Measurements from ENCODE around the gene E2F4.
A peak's percentile ranks its signal among the peaks of the same experiment; 100 is the strongest.

E2F4 gene

DNA sequence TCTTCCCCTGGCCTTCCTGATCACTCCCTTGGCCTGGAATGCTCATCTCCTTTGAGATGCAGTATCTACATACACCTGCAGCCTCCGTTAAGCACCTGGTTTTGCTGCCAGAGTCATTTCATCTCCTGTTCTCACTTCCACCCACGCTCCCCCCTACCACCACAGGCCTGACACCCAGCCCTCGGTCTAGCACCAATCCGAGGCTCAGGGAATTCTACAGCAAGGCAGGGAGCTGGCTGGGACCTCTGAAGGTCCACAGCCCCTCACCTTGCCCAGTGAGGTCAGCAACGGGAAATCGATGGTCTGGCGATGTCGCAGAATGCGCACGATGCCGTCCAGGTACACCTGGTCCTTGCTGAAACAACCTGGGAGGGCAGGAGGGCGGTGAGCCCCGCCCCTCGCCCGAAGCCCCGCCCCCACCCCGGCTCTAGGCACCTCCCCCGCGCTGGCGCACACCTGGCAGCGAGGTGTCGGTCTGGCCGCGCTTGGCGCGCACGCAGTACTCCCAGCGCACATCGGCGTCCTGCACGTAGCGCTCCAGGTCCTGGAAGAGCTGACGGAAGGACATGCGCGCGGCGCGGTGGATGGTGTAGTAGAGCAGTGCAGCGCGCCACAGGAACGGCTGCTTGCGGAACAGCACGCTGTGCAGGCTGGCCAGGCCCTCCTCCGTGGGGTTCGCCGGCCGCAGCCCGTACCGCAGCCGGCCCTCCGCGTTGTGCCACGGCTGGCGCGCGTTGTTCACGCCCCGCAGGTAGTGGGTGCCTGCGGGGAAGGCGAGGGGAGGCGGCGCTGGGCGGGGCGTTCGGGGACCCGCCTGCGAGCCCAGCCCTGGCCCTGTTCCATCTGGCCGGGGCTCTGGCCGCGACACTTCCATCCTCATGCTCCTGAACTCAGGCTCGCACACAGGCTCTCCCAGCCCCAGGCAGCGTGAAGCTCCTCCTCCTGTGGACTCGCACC lies 13.9 kb upstream of the E2F4 start:
- no peak for DNase-seq

GRCh38 chr16:67179421-67180080 lies 12.4 kb upstream of the E2F4 start:
- no peak for DNase-seq

DNA sequence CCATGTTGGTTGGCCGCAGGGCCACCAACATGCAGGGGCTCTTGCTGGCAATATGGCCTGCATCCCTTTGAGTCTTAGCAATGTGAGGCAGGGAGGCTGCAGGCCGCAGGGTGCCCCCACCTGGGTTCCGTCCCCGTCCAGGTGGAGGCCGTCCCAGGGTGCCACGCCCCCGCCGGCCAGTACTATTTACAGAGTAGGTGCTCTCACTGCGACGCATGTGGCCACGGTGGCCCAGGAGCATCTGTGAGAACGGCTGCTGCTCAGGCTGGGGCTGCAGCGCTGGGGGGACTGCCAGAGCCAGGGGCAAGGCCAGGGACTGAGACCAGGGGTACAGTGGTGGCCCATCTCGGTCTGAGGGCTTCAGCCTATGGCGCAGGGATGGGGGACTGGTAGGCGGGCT lies 11.8 kb upstream of the E2F4 start:
- no peak for DNase-seq

DNA sequence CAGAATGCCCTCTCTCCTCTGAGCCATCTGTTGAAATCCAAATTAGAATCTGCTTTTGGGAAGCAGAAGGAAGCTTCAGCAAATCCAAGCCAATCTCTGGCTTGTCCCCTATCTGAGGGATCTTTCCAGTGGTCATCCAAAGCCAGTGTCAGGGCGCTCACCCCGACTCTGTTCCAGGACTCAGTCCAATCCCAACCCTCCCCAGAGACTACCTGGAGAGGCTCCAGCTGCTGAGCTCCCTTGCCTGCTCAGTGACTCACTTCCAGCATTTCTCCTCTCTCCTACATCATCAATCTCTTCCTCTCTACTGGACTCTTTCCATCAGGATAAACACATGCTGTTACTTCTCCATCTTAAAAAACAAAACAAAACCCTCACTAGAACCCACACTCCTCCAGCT lies 10.6 kb upstream of the E2F4 start:
- no peak for DNase-seq

- DNase-seq, result no peak
These were observed 9.7 kb upstream of the E2F4 start for GRCh38 chr16:67182288-67182687.

- DNase-seq, result no peak
These were observed 8.7 kb upstream of the E2F4 start for GRCh38 chr16:67183284-67183626.

DNA sequence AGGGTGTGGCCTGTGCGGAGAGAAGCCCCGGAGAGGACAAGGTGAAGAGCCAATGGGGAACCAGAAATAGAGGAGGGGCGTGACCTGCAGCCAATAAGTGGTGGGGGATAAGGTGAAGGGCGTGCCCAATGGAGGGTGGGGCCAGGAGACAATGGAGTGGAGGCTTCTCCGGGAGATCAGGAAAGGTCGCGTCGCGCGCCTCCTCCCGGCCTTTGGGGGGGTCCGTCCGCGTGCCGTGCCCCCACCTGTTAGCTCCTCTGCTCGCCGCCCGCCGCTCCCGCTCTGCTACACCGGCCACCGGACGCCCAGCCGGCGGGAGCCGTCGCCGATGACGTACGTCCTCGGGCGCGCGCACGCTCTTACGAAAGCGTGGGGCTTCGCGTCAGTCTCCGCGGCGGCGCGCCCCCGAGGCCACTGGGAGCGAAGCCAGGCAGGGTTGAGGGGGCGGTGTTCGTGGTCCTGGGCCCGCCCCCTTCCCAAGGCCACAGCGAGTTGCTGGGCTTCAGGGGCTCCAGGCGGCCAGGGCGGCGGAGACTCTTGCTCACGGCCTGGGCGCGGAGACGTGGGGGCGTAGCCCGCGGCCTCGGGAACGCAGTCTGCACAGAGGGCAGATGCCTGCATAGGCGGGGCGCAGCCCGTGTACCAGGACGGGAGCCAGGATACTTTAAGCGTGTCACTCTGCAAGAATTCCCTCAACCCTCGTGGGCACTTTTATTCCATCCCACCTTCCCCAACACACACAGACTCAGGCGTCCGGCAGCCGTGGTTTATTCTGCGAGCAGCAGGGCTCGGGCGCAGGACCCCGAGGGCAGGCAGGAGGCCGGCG lies 8.1 kb upstream of the E2F4 start, which contains the start of gene MATCAP1:
Gene MATCAP1, minus strand, starts transcription at position 337 of the 826 bp plus-strand sequence. CDS start 3,353 bp downstream, outside the sequence.
- DNase-seq, result peak; percentile 87

DNA sequence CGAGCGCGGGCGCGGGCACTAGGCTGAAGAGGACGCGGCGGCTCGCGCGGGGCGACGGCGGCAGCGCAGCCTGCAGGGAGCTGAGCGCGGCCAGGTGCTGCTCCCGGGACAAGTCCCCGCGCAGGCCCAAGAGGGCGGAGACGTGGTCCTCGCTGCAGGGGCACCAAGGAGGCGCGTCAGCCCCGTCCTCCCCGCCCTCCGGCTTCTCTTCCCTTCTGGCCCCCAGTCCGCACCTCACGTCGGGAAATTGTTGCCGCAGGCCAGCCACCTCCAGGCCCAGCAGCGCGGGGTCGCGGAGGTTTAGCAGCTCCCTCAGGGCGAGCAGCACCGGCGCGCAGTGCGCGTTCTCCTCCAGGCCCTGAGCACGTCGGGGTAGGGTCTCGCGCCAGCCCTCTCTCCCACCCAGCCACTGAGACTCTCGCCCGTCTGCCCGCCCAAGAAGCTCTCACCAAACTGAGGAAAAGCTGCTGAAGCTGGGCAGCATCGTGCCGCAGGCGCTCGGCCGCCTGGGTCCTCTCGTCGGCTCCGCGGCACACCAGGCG lies 7.4 kb upstream of the E2F4 start:
- DNase-seq, result no peak

GRCh38 chr16:67184995-67185650 lies 6.8 kb upstream of the E2F4 start:
- DNase-seq, result peak; percentile 83

GRCh38 chr16:67185651-67186134 lies 6.3 kb upstream of the E2F4 start:
- no peak for DNase-seq

DNA sequence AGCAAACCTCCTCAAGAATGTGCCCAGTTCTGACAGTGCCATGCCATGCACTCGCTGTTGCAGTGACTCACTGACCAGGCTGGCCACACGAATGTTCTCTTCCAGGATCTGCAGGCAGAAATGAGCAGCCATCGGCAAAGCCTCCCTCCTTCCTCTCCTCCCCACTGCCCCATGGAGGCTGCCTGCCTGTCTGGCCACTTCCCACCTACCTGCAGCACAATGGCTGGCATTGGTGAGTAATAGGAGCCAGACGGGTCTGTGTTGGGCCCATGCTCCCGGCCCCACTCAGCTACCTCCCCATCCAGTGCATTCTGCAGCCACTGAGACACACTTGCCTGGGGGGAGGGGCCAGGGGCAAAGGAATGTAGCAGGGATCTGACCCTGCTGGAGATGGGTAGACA lies 5.4 kb upstream of the E2F4 start:
- DNase-seq, result no peak

GRCh38 chr16:67187175-67187890 lies 4.6 kb upstream of the E2F4 start:
- DNase-seq, result no peak

DNA sequence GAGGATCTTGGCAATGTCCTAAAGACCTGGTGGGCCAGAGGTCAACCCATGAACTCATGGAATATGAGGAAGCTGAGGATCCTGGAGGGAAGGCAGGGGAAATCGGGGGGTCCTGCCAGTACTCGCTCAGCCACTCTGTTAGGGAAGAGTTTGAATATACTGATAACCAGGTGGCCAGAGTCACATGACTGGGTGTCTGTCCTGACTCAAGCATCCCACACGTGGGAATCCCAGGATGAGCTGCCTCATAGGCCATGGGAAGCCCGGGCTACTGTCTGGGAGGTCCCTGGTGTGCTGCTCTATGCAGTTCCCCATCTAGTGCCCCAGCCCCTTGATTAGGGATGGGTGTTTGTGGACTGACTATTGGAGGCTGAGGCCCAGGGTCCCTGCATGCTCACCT lies 3.6 kb upstream of the E2F4 start:
- DNase-seq, result no peak

DNA sequence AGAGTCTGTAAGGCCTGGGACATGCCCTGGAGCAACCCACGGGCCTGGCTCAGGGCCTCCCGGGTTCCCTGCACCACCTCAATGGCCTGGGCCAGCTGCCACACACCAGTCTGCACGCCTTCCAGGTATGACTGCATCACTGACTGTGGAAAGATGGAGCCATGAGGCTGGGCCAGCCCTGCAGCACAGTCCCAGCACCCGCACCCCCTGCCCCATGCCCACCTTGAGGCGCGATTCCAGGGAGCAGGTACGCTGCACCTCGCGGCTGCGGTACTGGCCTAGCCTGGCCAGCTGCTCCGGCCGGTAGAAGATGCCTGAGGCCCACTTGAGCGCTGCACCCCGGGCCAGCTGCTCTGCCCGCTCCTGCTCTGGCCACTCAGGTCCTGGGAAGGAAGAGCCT lies 3.2 kb upstream of the E2F4 start:
- DNase-seq, result no peak

GRCh38 chr16:67190041-67190440 lies 1.9 kb upstream of the E2F4 start, which contains the start of gene EXOC3L1:
Gene EXOC3L1, minus strand, starts transcription at chr16:67190136. Its CDS starts 460 bp downstream, at chr16:67189676.
- DNase-seq, result no peak

DNA sequence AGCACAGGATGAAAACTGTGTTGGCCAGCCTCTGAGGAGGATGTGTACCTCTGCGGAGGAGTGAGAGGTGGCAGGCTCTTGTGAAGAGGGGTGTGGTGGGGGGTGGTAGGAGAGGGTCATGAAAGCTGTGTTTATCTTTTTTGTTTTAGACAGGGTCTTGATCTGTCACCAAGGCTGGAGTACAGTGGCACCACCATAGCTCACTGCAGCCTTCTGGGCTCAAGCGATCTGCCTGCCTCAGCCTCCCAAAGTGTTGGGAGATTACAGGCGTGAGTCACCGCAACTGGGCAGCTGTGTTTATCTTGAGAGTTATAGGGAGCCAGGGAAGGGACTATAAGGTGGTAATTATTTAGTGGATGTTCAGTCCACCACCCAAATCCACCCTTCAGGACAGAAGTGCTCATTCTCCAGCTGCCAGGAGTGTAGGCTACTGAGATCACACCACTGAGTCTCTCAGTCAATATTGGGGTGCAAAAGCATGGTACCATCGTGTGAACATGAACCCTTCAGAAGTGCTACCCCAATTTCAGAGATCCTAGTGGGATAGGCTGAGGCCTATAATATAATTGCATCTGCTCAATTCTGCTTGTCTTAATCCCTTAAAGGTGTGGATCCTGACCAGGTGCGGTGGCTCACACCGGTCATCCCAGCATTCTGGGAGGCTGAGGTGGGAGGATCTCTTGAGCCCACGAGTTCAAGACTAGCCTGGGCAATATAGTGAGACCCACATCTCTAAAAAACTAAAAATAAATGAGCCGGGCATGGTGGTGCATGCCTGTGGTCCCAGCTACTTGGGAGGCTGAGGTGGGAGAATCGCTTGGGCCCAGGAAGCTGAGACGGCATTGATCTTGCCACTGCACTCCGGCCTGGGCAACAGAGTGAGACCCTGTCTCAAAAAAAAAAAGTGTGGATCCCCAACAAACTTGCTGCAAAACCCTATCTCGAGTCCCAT lies 1.2 kb upstream of the E2F4 start:
- DNase-seq, result no peak

DNA sequence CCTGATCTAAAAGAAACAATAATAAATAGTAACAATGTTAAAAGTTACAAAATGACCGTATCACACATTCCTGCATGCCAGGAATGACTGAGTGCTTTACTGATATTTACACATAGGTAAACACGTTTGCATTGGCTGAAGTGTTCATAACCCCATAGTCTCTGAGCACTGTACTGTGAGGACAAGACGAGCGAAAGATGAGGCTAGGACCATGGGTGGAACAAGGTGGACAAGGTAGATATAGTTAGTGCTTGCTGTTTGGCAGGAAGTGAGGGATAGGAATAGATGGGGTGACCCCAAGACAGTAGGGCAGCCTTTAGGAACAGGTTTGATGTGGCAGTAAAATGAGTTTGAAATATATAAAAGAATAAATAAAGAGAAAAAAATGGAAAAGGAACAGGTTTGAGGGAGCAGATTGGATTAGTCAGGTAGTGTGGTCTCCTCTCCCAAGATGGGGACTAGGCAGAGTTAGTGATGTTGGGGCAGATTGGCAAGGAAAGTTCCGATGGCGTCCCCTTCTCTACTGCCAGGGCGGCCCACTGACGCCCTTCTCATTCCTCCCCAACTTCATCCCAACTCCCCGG lies 452 bp upstream of the E2F4 start:
- DNase-seq, result no peak

DNA sequence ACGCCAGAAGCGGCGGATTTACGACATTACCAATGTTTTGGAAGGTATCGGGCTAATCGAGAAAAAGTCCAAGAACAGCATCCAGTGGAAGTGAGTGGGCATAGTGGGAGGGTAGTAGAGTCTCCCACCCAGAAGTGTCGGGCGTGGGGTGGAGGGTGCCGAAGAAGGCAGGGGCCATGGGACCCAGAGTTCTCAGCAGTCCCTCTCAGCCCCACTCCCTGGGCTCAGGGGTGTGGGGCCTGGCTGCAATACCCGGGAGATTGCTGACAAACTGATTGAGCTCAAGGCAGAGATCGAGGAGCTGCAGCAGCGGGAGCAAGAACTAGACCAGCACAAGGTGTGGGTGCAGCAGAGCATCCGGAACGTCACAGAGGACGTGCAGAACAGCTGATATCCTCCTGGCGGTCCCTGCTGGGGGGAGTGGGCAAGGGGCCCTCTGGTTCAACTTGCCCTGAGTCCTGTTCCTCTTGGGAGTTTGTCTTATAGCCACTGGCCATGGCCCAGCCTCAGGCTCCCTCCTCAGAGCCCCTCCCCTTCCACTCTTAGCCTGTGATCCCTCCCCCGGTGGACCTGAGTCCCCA lies 916 bp downstream of the E2F4 start:
- no peak for DNase-seq

DNA sequence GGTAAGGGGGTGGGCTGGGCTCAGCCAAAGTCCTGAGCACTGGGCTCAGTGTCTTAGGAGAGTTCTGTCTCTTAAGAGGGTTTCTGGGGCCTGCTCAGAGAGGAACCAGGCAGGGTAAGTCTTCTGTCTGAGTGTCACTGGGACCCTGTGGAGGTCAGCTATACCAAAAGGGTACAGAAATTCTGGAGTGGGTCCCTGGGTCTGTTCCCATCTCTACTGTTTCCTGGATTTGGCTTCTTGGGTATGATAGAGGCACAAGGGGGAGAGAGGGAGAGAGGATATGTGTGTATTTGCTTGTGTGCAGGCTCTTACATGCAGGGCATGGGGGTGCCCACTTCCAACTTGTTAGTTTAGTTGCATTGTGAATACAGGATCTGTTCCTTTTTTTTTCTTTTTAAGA lies 1.6 kb downstream of the E2F4 start:
- no peak for DNase-seq

- no peak for DNase-seq
These were observed 2.3 kb downstream of the E2F4 start for GRCh38 chr16:67194260-67194659.
